Osteoblast (primary cell): ENCODE results near the gene OFD1. TPM values are rescaled to one million over a fixed set of nuclear protein-coding genes. Genes with fewer than 3 reads are reported as not detected.

Source experiments
- DNase-seq: peaks from one replicate; pipeline ENCODE4 v3.0.0; 2011; ENCODE audit warnings: low spot score, mixed read lengths; ENCODE audit not compliant: insufficient read length; ENCODE audit errors: missing footprints
- H2AFZ ChIP-seq: 2 replicates; pipeline ENCODE4 v1.6.0; 2011; ENCODE audit warnings: mild to moderate bottlenecking, low read length
- H3K27ac ChIP-seq: 2 replicates; pipeline ENCODE4 v1.5.1; 2011; ENCODE audit warnings: mild to moderate bottlenecking, low read depth, low read length, moderate library complexity
- H3K27me3 ChIP-seq: 2 replicates; pipeline ENCODE4 v1.6.0; 2012; ENCODE audit warnings: mild to moderate bottlenecking, control low read depth, inconsistent platforms, low read length, moderate library complexity; ENCODE audit not compliant: insufficient read depth
- H3K36me3 ChIP-seq: 2 replicates; pipeline ENCODE4 v1.5.1; 2011; ENCODE audit warnings: mild to moderate bottlenecking, low read length, control low read depth, moderate library complexity; ENCODE audit not compliant: insufficient read depth
- H3K4me1 ChIP-seq: 2 replicates; pipeline ENCODE4 v1.5.1; 2011; ENCODE audit warnings: mild to moderate bottlenecking, low read length, control low read depth, moderate library complexity; ENCODE audit not compliant: insufficient read depth
- H3K4me2 ChIP-seq: 2 replicates; pipeline ENCODE4 v1.6.0; 2011; ENCODE audit warnings: mild to moderate bottlenecking, low read length; ENCODE audit not compliant: insufficient read depth
- H3K4me3 ChIP-seq: fragments of 200-600 bp; sonication (generic); 3 replicates; pipeline ENCODE4 v1.5.1; 2012; ENCODE audit warnings: mild to moderate bottlenecking, low read length, inconsistent platforms; ENCODE audit not compliant: insufficient read depth
- H3K79me2 ChIP-seq: 2 replicates; pipeline ENCODE4 v1.6.0; 2012; ENCODE audit warnings: mild to moderate bottlenecking, low read length, control low read depth, inconsistent platforms; ENCODE audit not compliant: insufficient read depth
- H3K9me3 ChIP-seq: 2 replicates; pipeline ENCODE4 v1.5.1; 2011; ENCODE audit warnings: low read depth, low read length, control low read depth
- H4K20me1 ChIP-seq: 2 replicates; pipeline ENCODE4 v1.6.0; 2012; ENCODE audit warnings: mild to moderate bottlenecking, low read length, control low read depth; ENCODE audit not compliant: insufficient read depth
- CTCF ChIP-seq: IDR thresholded peaks from 2 replicates; pipeline ENCODE4 v1.5.1; 2011; ENCODE audit warnings: mild to moderate bottlenecking, low read depth, low read length, moderate library complexity; ENCODE audit errors: extremely low read depth
- total RNA-seq: library from RNA; depleted of rRNA; stranded (reverse); fragments of >200 nt; gene quantifications from 2 replicates; pipeline ENCODE4 v1.2.3, GENCODE V29; 2012

Gene OFD1
- total RNA-seq, 1 donor, result 15.9 TPM

DNA sequence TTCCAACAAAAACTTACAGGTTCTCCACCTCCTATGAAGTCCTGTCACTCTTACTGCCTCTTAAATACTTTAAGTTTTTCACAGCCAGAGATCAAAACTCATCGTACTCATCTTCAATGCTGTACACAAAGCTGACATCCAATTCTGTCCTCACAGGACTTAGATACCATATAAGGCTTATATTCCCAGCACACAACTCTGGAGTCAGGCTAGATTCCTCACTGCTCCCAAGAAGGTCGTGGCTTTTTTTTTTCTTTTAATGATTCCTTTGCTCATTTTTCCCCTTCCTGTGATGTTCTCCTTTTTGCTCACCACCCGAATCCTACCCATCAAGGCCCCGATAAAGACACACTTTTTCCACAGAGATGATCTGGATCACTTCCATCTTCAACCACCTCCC, 1.0 kb upstream of the OFD1 start:
- peaks cover 44% of the 10 kb centered on the region for H3K79me2 ChIP-seq
- DNase-seq, result no peak
- H3K27ac ChIP-seq, result peak overlapping the region; percentile 77
- H3K36me3 ChIP-seq, result no peaks in the 10 kb centered on the region
- peaks cover 2% of the 10 kb centered on the region for H4K20me1 ChIP-seq
- H3K9me3 ChIP-seq, result no peaks in the 10 kb centered on the region
- no peak overlapping the region for H2AFZ ChIP-seq
- no peak for TF ChIP-seq CTCF
- no peaks in the 10 kb centered on the region for H3K27me3 ChIP-seq
- peaks cover 16% of the 10 kb centered on the region for H3K4me1 ChIP-seq
- H3K4me3 ChIP-seq, result peak overlapping the region; percentile 94
- H3K4me2 ChIP-seq, result peak overlapping the region; percentile 90

- no peak overlapping the region for H3K27ac ChIP-seq
- peaks cover 25% of the 10 kb centered on the region for H3K36me3 ChIP-seq
- no peaks in the 10 kb centered on the region for H3K4me1 ChIP-seq
- no peaks in the 10 kb centered on the region for H3K9me3 ChIP-seq
- H2AFZ ChIP-seq, result no peak overlapping the region
- no peak overlapping the region for H3K4me2 ChIP-seq
- TF ChIP-seq CTCF, result no peak
- H3K27me3 ChIP-seq, result no peaks in the 10 kb centered on the region
- no peaks in the 10 kb centered on the region for H3K79me2 ChIP-seq
- no peak overlapping the region for H3K4me3 ChIP-seq
- H4K20me1 ChIP-seq, result no peaks in the 10 kb centered on the region
- DNase-seq, result no peak
These were observed 7.1 kb downstream of the OFD1 start for GRCh38 chrX:13741695-13742094.

DNA sequence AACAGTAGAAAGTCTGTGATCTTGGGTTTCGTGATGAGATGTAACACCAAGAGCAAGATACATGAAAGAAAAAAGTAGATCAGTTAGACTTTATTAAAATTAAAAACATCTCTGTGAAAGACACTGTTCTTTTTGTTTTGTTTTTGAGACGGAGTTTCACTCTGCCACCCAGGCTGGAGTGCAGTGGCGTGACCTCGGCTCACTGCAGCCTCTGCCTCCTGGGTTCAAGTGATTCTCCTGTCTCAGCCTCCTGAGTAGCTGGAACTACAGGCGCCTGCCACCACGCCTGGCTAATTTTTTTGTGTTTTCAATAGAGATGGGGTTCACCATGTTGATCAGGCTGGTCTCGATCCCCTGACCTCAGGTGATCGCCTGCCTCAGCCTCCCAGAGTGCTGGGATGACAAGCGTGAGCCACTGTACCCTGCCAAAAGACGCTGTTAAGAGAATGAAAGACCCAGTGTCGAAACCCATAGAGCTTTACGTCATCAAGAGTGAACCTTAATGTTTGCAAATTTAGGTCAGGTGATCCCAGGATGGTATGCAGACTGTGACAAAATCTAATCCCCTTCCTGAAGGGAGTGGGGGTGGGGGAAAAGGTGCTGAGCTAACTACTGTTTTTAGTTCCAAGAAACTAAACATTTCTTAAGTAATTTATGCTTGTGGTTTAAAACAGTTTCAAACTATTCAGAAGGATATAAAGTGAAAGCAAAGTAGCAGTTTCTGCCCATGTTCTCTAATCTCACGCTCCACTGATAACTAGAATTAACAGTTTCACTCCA, 8.0 kb downstream of the OFD1 start:
- no peaks in the 10 kb centered on the region for H4K20me1 ChIP-seq
- peaks cover 30% of the 10 kb centered on the region for H3K36me3 ChIP-seq
- H3K4me2 ChIP-seq, result no peak overlapping the region
- no peak overlapping the region for H3K27ac ChIP-seq
- H3K4me1 ChIP-seq, result peaks cover under 1% of the 10 kb centered on the region
- no peak overlapping the region for H2AFZ ChIP-seq
- H3K27me3 ChIP-seq, result no peaks in the 10 kb centered on the region
- no peaks in the 10 kb centered on the region for H3K9me3 ChIP-seq
- no peaks in the 10 kb centered on the region for H3K79me2 ChIP-seq
- DNase-seq, result no peak
- TF ChIP-seq CTCF, result no peak
- no peak overlapping the region for H3K4me3 ChIP-seq

DNA sequence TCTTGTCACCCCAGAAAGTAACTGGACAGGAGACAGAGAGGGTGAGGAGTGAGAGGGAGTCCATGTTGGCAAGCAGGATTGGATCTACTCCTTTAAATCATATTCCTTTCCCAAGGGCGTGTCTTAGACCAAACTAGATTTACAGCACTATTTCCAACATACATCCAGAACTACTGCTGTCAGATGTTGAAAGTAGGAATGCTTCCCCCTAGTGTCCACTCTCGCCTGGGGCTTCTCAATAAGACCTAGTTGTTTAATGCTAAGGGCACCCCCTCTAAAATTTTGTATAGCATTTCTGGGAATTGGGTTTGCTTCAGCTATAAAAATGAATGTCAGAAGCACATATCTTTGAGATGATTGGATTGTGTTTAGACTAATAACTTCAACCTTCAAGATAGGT, 13.3 kb downstream of the OFD1 start:
- Histone ChIP-seq H3K27ac (no peak overlapping the region), H4K20me1 (no peaks in the 10 kb centered on the region), H3K79me2 (no peaks in the 10 kb centered on the region), H3K4me1 (peaks cover 3% of the 10 kb centered on the region), H3K4me2 (no peak overlapping the region), H2AFZ (no peak overlapping the region), H3K4me3 (no peak overlapping the region), H3K27me3 (no peaks in the 10 kb centered on the region), H3K36me3 (peaks cover 33% of the 10 kb centered on the region), H3K9me3 (no peaks in the 10 kb centered on the region)
- peak; percentile 57 for DNase-seq
- peak; percentile 72 for TF ChIP-seq CTCF
